Mesothelial cell of epicardium (in vitro differentiated cells): ENCODE results near the gene HS6ST2. TPM values are rescaled to one million over a fixed set of nuclear protein-coding genes. Genes with fewer than 3 reads are reported as not detected.

Experiments used
- DNase-seq, 2 experiments: peaks; one replicate each; pipeline ENCODE4 v3.0.0; 2021; ENCODE audit warnings: low spot score in 2 of 2; ENCODE audit not compliant: unreplicated experiment in 2 of 2
- H3K27ac Mint-ChIP-seq: 2 replicates; pipeline ENCODE4 v1.8.0; 2021; ENCODE audit warnings: mixed read lengths
- H3K27me3 Mint-ChIP-seq: 2 replicates; pipeline ENCODE4 v1.8.0; 2021; ENCODE audit warnings: low read depth, mixed read lengths
- H3K36me3 Mint-ChIP-seq: 2 replicates; pipeline ENCODE4 v1.8.0; 2021; ENCODE audit warnings: mixed read lengths
- H3K4me1 Mint-ChIP-seq: 2 replicates; pipeline ENCODE4 v1.8.0; 2021; ENCODE audit warnings: mixed read lengths
- H3K4me3 Mint-ChIP-seq: 2 replicates; pipeline ENCODE4 v1.8.0; 2021; ENCODE audit warnings: mild to moderate bottlenecking, moderate library complexity, mixed read lengths
- H3K9me3 Mint-ChIP-seq: 2 replicates; pipeline ENCODE4 v1.8.0; 2021; ENCODE audit warnings: mixed read lengths
- CTCF ChIP-seq: fragments of 200-600 bp; sonication (generic); IDR thresholded peaks from one replicate; pipeline ENCODE4 v1.5.0; 2021; ENCODE audit warnings: antibody characterized with exemption; ENCODE audit not compliant: unreplicated experiment
- total RNA-seq: library from RNA; stranded (reverse); gene quantifications from 3 replicates; pipeline ENCODE4 v1.2.1, GENCODE V29; 2021

The HS6ST2 gene
- total RNA-seq, 1 donor from 2014 or later: 20.2 TPM

GRCh38 chrX:132590350-132591026 lies 367.9 kb downstream of the HS6ST2 start:
- Mint-ChIP-seq H3K4me3 (no peak overlapping the region), H3K9me3 (no peaks in the 10 kb centered on the region), H3K27me3 (no peaks in the 10 kb centered on the region), H3K27ac (no peak overlapping the region), H3K4me1 (peaks cover 3% of the 10 kb centered on the region), H3K36me3 (no peaks in the 10 kb centered on the region)
- no peak for TF ChIP-seq CTCF
- no peak for DNase-seq

GRCh38 chrX:132584936-132585335 lies 373.5 kb downstream of the HS6ST2 start:
- H3K9me3 Mint-ChIP-seq: no peaks in the 10 kb centered on the region
- no peaks in the 10 kb centered on the region for H3K36me3 Mint-ChIP-seq
- no peak overlapping the region for H3K27ac Mint-ChIP-seq
- H3K4me1 Mint-ChIP-seq: peaks cover 8% of the 10 kb centered on the region
- H3K4me3 Mint-ChIP-seq: no peak overlapping the region
- no peaks in the 10 kb centered on the region for H3K27me3 Mint-ChIP-seq
- DNase-seq: no peak
- no peak for TF ChIP-seq CTCF

DNA sequence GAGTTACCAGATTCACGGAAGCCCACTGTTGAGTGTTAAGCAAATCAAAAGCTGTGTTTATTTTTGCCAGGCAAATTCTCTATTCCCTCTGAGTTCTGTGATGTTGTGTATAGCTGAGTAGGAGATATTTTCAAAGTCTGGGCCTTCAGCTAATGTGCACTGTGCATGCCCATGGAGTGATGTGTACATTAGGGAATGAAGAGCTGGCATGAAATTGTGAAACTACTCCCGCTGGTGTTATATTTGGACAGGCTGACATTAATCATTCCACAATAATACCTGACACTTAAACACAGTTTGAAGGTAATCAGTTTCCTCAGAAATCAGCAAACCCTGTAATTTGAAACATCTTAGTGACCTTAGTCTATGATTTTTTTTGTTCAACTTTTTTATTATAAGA lies 381.5 kb downstream of the HS6ST2 start:
- H3K4me1 Mint-ChIP-seq: no peaks in the 10 kb centered on the region
- no peak overlapping the region for H3K4me3 Mint-ChIP-seq
- no peaks in the 10 kb centered on the region for H3K9me3 Mint-ChIP-seq
- H3K27ac Mint-ChIP-seq: no peak overlapping the region
- H3K36me3 Mint-ChIP-seq: no peaks in the 10 kb centered on the region
- TF ChIP-seq CTCF: no peak
- DNase-seq: no peak
- H3K27me3 Mint-ChIP-seq: no peaks in the 10 kb centered on the region

Other genes with a start within 250 kb of the HS6ST2 start
- gene USP26, start 138.5 kb upstream of the HS6ST2 start, total RNA-seq: not detected in 3 replicates